Heart left ventricle (tissue), 13 donors: ENCODE results near the gene PLD4.

ENCODE experiments used
- CTCF ChIP-seq, 12 donors: fragments of 200-600 bp; sonication (generic) in 4 of 12; IDR thresholded peaks; one replicate each; pipeline versions ENCODE4 v1.5.0 to v1.8.0; 2018 to 2022; ENCODE audit warnings: antibody characterized with exemption in 12 of 12, mild to moderate bottlenecking in 5 of 12
- POLR2A ChIP-seq, 2 donors: fragments of 450-650 bp; IDR thresholded peaks; one replicate each; pipeline ENCODE4 v1.6.1; 2017; ENCODE audit warnings: antibody characterized with exemption in 2 of 2, mild to moderate bottlenecking in 2 of 2, moderate library complexity in 2 of 2
- donor health status: ischemic (EF 13 %, LVEDD 7.1; RV severe dilation, severe dysfunction).
- donor health status: DM: no; HTN: yes; CAD: no.
- donor health status: DM: no; HTN: no; CAD: no.
- donor health status: ischemic (EF 25% LVEDD 6.9; RV normal size, moderate dysfunction).
- donor health status: ischemic (EF 25% LVEDD 5.7; RV mildly dilated, moderate dysfunction).
- donor health status: ischemic (EF 35%, LVEDD 5.7; RV mildly dilated, moderate dysfunction).
- donor health status: nonischemic (EF 11% LVEDD 7.7; RV severe dilation, severe dysfunction).
- donor health status: DM: yes; HTN: yes; CAD: no.
- donor health status: PGD.
- donor health status: ischemic (EF 29% LVEDD 5.4; RV normal size, mild dysfunction).
- donor health status: nonischemic (EF 23%, LVEDD 6.1; RV moderate dilation, normal function).

- TF ChIP-seq CTCF (IDR thresholded peaks at IDR 0.05): no peak
- no peak for TF ChIP-seq POLR2A (IDR thresholded peaks at IDR 0.05)
Observed at GRCh38 chr14:104894331-104895206, 30.1 kb upstream of the PLD4 start.
